ENCODE results near the gene NPHP3. TPM values are rescaled to one million over a fixed set of nuclear protein-coding genes. Genes with fewer than 3 reads are reported as not detected.

Gene NPHP3
- total RNA-seq, 4 donors from 2014 or later = 22.7 to 31.1 (median 26.4) TPM

DNA sequence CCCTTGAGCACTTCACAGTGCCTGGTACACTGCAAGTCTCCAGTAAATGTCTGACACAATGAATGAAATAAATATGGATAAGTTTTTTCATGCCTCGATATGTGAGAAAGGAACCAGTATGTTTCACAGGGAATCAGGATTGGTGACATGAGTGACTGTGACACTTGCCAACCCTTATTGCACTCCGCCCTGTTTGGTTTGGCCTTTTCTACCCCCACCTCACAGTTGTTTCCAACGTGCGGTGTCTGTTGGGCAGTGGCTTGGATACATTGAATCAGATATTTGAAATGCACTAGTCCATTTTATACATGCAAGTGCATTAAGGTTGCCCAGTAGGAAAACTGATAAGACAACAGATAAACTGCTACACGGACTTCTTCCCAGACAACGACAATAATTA is 2.0 kb downstream of the NPHP3 start:
- 81% methylated on average over 6 of the region's 6 CpGs for WGBS
- H3K9me3 ChIP-seq = no peaks in the 10 kb centered on the region

DNA sequence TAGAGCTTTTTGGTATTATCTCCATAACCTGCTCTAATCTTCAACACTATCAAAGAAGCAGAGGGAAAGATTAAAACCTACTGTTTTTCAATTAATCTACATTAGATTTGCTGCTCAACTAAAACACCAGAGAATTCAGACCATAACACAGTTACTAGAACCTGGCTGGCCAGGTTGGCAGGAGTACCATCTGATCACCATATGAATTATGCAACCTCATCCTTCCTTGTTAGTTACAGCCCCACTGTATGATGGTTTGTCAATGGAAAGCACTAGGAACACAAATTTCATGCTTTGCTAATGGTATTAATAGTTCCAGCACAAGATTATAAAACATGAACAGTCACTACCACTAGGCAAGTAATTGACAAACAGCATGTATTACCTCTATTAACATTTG is 5.8 kb downstream of the NPHP3 start:
- H3K4me1 ChIP-seq = peaks cover 18 to 40% (median 33%) of the 10 kb centered on the region in 4 donors
- peaks cover 14 to 61% (median 30%) of the 10 kb centered on the region in 4 donors for H3K36me3 ChIP-seq
- H3K27ac ChIP-seq (replicated peaks in 1 of 4) = no peak overlapping the region
- H3K4me3 ChIP-seq = no peak overlapping the region
- TF ChIP-seq EP300 (IDR thresholded peaks at IDR 0.05) (no peak), POLR2AphosphoS5 (IDR thresholded peaks at IDR 0.05) (no peak), POLR2A (IDR thresholded peaks at IDR 0.05; ENCODE audit: low read depth) (no peak)
- TF ChIP-seq, protein P1, sequence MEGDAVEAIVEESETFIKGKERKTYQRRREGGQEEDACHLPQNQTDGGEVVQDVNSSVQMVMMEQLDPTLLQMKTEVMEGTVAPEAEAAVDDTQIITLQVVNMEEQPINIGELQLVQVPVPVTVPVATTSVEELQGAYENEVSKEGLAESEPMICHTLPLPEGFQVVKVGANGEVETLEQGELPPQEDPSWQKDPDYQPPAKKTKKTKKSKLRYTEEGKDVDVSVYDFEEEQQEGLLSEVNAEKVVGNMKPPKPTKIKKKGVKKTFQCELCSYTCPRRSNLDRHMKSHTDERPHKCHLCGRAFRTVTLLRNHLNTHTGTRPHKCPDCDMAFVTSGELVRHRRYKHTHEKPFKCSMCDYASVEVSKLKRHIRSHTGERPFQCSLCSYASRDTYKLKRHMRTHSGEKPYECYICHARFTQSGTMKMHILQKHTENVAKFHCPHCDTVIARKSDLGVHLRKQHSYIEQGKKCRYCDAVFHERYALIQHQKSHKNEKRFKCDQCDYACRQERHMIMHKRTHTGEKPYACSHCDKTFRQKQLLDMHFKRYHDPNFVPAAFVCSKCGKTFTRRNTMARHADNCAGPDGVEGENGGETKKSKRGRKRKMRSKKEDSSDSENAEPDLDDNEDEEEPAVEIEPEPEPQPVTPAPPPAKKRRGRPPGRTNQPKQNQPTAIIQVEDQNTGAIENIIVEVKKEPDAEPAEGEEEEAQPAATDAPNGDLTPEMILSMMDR (IDR thresholded peaks at IDR 0.05) = no peak
- intact Hi-C loops (cut with DNase I) = no loop called here
- H3K9me3 ChIP-seq = no peaks in the 10 kb centered on the region
- DNase-seq (ENCODE audit: extremely low spot score) = no peak
- H3K27me3 ChIP-seq = no peaks in the 10 kb centered on the region

More for the DNA sequence above, 2.0 kb downstream of the NPHP3 start:
- no peak for TF ChIP-seq EP300 (IDR thresholded peaks at IDR 0.05)
- no peak for DNase-seq (ENCODE audit: extremely low spot score)
- peaks cover 24 to 49% (median 45%) of the 10 kb centered on the region in 4 donors for H3K4me1 ChIP-seq
- peak overlapping the region; percentile 76 to 99 (median 93) for H3K4me3 ChIP-seq
- H3K27me3 ChIP-seq = no peaks in the 10 kb centered on the region
- no peak overlapping the region for H3K27ac ChIP-seq (replicated peaks in 1 of 4)
- peaks cover 5 to 32% (median 17%) of the 10 kb centered on the region in 4 donors for H3K36me3 ChIP-seq
- intact Hi-C loops (cut with DNase I) = loop anchor here (5.0 to 10.0 kb wide), 3 partner anchors 58 to 1085 kb away; partner anchors contain the start of genes CDV3, SRPRB and UBA5

DNA sequence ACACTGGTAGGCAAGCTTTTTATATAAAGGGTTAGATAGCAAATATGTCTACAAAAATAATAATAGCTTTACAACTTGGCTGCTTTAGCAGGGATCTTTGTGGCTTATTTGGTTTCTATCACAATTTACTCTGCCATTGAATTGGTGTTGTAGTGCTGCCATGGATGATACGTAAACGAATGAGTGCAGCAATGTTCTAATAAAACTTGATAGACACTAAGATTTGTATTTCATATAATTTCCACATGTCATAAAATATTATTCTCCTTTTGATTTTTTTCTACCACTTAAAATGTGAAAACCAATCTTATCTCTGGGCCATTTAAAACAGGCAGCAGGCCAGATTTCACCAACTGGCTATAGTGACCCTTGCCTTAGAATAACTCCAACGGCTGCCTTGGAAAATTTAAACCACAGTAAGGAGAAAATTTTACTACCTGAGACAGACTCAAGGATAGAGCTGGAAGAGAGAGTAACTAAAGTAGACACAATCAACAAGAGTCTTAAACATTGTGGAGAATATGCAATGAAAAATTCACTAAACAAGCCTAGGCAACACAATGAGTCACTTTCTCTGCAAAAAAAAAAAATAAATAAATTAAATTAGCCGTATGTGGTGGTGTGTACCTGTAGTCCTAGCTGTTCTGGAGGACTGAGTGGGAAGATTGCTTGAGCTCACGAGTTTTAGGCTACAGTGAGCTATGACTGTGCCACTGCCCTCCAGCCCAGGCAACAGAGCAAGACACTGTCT is 8.1 kb downstream of the NPHP3 start:
- H3K36me3 ChIP-seq = peaks cover 25 to 82% (median 49%) of the 10 kb centered on the region in 4 donors
- peaks cover 0 to 17% (median 11%) of the 10 kb centered on the region in 4 donors for H3K4me1 ChIP-seq
- H3K27ac ChIP-seq (replicated peaks in 1 of 4) = no peak overlapping the region
- TF ChIP-seq EP300 (IDR thresholded peaks at IDR 0.05) = no peak
- TF ChIP-seq POLR2AphosphoS5 (IDR thresholded peaks at IDR 0.05) = no peak
- TF ChIP-seq POLR2A (IDR thresholded peaks at IDR 0.05; ENCODE audit: low read depth) = no peak
- TF ChIP-seq, protein P1 (IDR thresholded peaks at IDR 0.05) = no peak
- no peak overlapping the region for H3K4me3 ChIP-seq
- H3K27me3 ChIP-seq = no peaks in the 10 kb centered on the region
- H3K9me3 ChIP-seq = no peaks in the 10 kb centered on the region
- intact Hi-C loops (cut with DNase I) = no loop called here
- no peak for DNase-seq (ENCODE audit: extremely low spot score)
- WGBS = 88% methylated on average over 5 of the region's 5 CpGs

DNA sequence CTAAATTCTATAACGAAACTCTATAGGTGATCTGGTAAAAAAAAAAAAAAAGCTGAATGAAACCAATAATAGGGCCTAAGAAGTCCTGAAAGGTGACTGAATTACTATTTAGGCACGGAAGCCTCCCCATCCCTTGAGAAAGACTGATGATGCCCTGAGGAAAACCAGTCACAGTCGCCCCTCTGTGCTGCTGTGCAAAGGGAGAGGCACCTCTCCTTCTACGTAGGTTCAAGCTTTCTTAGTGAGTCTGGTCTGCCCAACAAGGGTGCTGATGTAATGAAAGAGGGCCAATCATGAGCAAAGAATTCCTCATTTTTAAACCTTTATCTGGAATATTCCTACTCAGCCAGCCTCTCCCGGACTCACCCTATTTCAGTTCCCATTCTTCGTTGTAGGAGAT is 11.9 kb downstream of the NPHP3 start:
- intact Hi-C loops (cut with DNase I) = no loop called here
- H3K36me3 ChIP-seq = peaks cover 32 to 88% (median 49%) of the 10 kb centered on the region in 4 donors
- H3K9me3 ChIP-seq = no peaks in the 10 kb centered on the region
- H3K27ac ChIP-seq (replicated peaks in 1 of 4) = no peak overlapping the region
- H3K27me3 ChIP-seq = no peaks in the 10 kb centered on the region
- H3K4me3 ChIP-seq = no peak overlapping the region
- WGBS = 96% methylated on average over 6 of the region's 6 CpGs
- no peaks in the 10 kb centered on the region for H3K4me1 ChIP-seq
- no peak for TF ChIP-seq POLR2A (IDR thresholded peaks at IDR 0.05; ENCODE audit: low read depth)
- TF ChIP-seq POLR2AphosphoS5 (IDR thresholded peaks at IDR 0.05) = no peak
- DNase-seq (ENCODE audit: extremely low spot score) = no peak

DNA sequence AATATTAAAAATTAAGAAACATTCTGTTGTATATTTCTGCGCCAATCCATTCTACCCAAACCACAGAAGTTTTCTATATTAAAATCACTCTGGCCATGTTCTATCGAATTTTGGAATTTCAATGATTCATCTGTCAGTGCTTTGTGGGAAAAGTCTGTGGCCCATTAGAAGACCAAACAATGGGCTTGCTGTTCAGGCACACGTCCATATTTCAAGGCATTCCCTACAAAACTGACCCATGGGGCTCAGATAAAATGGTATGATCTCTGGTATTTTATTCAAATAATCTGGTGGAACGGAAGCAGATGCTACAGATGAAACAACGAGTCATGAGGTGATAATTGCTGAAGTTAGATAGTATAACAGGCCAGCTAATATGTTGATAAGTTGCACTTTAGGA is 12.4 kb downstream of the NPHP3 start:
- Histone ChIP-seq H3K4me1 (no peaks in the 10 kb centered on the region), H3K4me3 (no peak overlapping the region), H3K36me3 (peaks cover 32 to 93% (median 52%) of the 10 kb centered on the region in 4 donors), H3K27me3 (no peaks in the 10 kb centered on the region), H3K27ac (replicated peaks in 1 of 4) (no peak overlapping the region), H3K9me3 (no peaks in the 10 kb centered on the region)
- intact Hi-C loops (cut with DNase I) = no loop called here
- TF ChIP-seq, protein P1 (IDR thresholded peaks at IDR 0.05) = no peak
- TF ChIP-seq POLR2A (IDR thresholded peaks at IDR 0.05; ENCODE audit: low read depth) (no peak), POLR2AphosphoS5 (IDR thresholded peaks at IDR 0.05) (no peak), EP300 (IDR thresholded peaks at IDR 0.05) (no peak)
- 90% methylated on average over 5 of the region's 5 CpGs for WGBS
- no peak for DNase-seq (ENCODE audit: extremely low spot score)

Data from esophagus muscularis mucosa (tissue), 4 donors.